Hepatic stellate cell (primary cell): ENCODE measurements around the gene PARD3.

ENCODE experiments used
- DNase-seq: peaks from one replicate; pipeline ENCODE4 v3.0.0; 2011; ENCODE audit warnings: low spot score

PARD3 gene

DNA sequence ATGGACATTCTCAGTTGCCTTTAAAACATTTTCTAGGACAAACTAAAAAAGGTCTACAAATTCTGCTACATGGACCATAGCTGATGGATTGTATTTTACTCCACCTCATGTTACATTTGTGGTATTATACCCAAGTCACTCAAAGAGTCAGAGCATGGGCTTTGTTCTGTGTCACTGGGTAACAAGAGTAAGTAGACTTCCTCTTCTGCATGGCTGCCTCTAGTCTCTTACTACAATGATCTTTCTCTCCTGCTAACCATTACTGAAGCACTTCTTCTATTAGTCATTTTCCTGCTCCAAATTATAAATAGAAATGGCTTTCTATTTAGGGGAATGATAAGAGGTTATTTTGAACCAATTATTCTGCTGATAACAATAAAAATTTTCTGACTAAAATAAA is 753.3 kb downstream of the PARD3 start:
- no peak for DNase-seq
